Measurements from ENCODE around the gene PASD1.
"Not testable (repeated sequence)": the region's sequence is repeated elsewhere in the genome, so short reads cannot be mapped to it uniquely, and the experiment has no call there.

Gene PASD1

GRCh38 chrX:151552743-151553142 lies 10.7 kb upstream of the PASD1 start:
- FAIRE-seq (no peak), DNase-seq (ENCODE audit: insufficient read length) (no peak)

GRCh38 chrX:151555301-151555700 lies 8.2 kb upstream of the PASD1 start:
- DNase-seq (ENCODE audit: insufficient read length); FAIRE-seq: not testable (repeated sequence)

More at GRCh38 chrX:151552743-151553142, 10.7 kb upstream of the PASD1 start:
- TF ChIP-seq POLR2A (IDR thresholded peaks at IDR 0.05; ENCODE audit: low read depth, low read length) (no peak), POLR2AphosphoS5 (IDR thresholded peaks at IDR 0.05; ENCODE audit: low read depth, low read length) (no peak), TAF1 (IDR thresholded peaks at IDR 0.05; ENCODE audit: borderline replicate concordance, low read depth, low read length) (no peak)

GRCh38 chrX:151562485-151562884 lies 990 bp upstream of the PASD1 start:
- FAIRE-seq; DNase-seq (ENCODE audit: insufficient read length): not testable (repeated sequence)

- FAIRE-seq, result not testable (repeated sequence)
Measured at GRCh38 chrX:151563003-151563402, 472 bp upstream of the PASD1 start.

GRCh38 chrX:151564035-151564434 lies 560 bp downstream of the PASD1 start:
- no peak for FAIRE-seq
- DNase-seq (ENCODE audit: insufficient read length), result no peak
- TF ChIP-seq TAF1 (IDR thresholded peaks at IDR 0.05; ENCODE audit: borderline replicate concordance, low read depth, low read length) (no peak), POLR2A (IDR thresholded peaks at IDR 0.05; ENCODE audit: low read depth, low read length) (no peak), POLR2AphosphoS5 (IDR thresholded peaks at IDR 0.05; ENCODE audit: low read depth, low read length) (no peak)

More at GRCh38 chrX:151563003-151563402, 472 bp upstream of the PASD1 start:
- not testable (repeated sequence) for DNase-seq (ENCODE audit: insufficient read length)

DNA sequence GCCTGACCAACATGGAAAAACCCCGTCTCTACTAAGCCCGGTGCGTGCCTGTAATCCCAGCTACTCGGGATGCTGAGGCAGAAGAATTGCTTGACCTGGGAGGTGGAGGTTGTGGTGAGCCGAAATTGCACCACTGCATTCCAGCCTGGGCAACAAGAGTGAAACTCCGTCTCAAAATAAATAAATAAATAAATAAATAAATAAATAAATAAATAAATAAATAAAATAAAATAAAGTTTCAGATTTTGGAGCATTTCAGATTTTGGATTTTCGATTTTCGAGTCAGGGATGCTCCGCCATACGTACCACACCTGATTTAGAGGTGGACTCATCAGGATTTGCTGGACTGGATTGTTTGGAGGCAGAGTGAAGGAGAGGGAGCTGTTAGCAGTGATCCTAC lies 3.4 kb downstream of the PASD1 start:
- FAIRE-seq; DNase-seq (ENCODE audit: insufficient read length): not testable (repeated sequence)

GRCh38 chrX:151570561-151570960 lies 7.1 kb downstream of the PASD1 start:
- FAIRE-seq (no peak), DNase-seq (ENCODE audit: insufficient read length) (no peak)
- TF ChIP-seq POLR2AphosphoS5 (IDR thresholded peaks at IDR 0.05; ENCODE audit: low read depth, low read length), result no peak
- no peak for TF ChIP-seq TAF1 (IDR thresholded peaks at IDR 0.05; ENCODE audit: borderline replicate concordance, low read depth, low read length)
- TF ChIP-seq POLR2A (IDR thresholded peaks at IDR 0.05; ENCODE audit: low read depth, low read length), result no peak

DNA sequence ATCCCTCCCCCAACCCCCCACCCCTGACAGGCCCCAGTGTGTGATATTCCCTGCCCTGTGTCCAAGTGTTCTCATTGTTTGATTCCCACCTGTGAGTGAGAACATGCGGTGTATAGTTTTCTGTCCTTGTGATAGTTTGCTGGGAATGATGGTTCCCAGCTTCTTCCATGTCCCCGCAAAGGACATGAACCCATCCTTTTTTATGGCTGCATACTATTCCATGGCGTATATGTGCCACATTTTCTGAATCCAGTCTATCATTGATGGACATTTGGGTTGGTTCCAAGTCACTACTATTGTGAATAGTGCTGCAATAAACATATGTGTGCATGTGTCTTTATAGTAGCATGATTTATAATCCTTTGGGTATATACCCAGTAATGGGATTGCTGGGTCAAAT lies 29.9 kb downstream of the PASD1 start:
- not testable (repeated sequence) for DNase-seq (ENCODE audit: insufficient read length); FAIRE-seq

DNA sequence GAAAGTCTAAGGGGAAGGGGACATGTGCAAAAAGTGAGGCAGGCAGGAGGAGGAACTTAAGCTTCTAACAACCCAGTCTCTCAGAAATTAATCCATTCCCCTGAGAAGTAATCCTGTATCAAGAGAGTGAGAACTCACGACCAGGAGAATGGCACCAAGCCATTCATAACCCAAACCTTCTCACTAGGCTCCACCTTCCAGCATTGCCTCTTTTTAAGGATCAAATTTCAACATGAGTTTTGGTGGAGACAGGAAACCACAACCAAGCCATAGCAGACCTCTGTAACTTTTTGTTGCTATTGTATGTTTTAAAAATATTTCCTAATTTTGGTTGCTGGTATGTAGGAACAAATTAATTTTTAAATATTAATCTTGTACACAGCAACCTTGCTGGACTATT lies 32.8 kb downstream of the PASD1 start:
- no peak for FAIRE-seq
- no peak for DNase-seq (ENCODE audit: insufficient read length)

DNA sequence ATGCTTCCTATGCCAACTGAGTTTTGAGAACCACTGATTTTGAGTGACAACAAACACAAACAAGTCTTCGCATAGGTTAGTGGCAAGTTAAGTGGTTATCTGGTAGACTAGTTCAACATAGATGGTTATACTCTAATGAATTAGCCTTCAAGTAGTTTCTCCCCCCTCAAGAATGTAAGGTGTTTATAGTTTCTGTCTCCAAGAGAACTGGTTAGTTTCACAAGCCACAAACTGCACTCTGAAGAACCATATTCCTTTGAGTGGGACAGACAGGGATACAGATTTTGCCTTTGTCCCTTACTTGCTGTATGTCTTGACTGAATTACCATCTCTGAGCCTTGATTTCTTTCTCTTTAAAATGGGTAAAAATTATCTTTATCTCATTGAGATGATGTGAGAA lies 41.5 kb downstream of the PASD1 start:
- FAIRE-seq (no peak), DNase-seq (ENCODE audit: insufficient read length) (no peak)
- TF ChIP-seq POLR2AphosphoS5 (IDR thresholded peaks at IDR 0.05; ENCODE audit: low read depth, low read length) (no peak), TAF1 (IDR thresholded peaks at IDR 0.05; ENCODE audit: borderline replicate concordance, low read depth, low read length) (no peak), POLR2A (IDR thresholded peaks at IDR 0.05; ENCODE audit: low read depth, low read length) (no peak)

More for the DNA sequence above, 32.8 kb downstream of the PASD1 start:
- no peak for TF ChIP-seq POLR2A (IDR thresholded peaks at IDR 0.05; ENCODE audit: low read depth, low read length)
- TF ChIP-seq TAF1 (IDR thresholded peaks at IDR 0.05; ENCODE audit: borderline replicate concordance, low read depth, low read length), result no peak
- no peak for TF ChIP-seq POLR2AphosphoS5 (IDR thresholded peaks at IDR 0.05; ENCODE audit: low read depth, low read length)

DNA sequence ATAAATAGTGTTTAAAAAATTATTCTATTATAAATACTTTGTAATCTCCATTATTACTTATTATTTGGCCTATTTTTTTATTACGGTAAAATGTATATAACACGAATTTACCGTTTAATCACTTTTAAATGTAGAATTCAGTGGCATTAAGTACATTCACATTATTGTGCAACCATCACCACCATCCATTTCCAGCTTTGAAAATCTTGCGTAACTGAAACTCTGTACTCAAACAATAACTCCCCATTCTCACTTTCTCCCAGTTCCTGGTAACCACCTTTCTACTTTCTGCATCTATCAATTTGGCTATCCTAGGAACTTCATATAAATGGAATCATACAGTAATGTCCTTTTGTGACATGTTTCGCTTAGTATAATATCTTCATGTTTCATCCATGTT lies 45.7 kb downstream of the PASD1 start:
- FAIRE-seq, result no peak
- no peak for DNase-seq (ENCODE audit: insufficient read length)
- TF ChIP-seq POLR2AphosphoS5 (IDR thresholded peaks at IDR 0.05; ENCODE audit: low read depth, low read length) (no peak), POLR2A (IDR thresholded peaks at IDR 0.05; ENCODE audit: low read depth, low read length) (no peak), TAF1 (IDR thresholded peaks at IDR 0.05; ENCODE audit: borderline replicate concordance, low read depth, low read length) (no peak)

DNA sequence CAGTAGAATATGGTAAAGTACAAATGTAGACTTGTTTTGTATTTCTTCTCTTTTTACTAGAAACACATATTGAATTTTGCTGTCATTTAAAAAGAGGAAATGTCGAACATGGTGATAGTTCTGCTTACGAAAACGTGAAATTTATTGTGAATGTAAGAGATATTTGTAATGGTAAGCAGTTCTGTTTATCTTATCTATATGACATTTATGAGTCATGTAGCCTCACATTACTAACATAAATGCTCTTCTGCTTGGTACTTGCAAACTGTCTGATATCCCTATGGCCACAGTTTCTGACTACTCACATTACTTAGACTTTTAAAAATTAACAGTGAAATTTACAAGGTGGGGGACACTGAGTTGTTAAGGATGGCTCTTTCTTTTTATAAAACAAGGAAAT lies 57.9 kb downstream of the PASD1 start:
- TF ChIP-seq POLR2A (IDR thresholded peaks at IDR 0.05; ENCODE audit: low read depth, low read length), result no peak
- no peak for TF ChIP-seq POLR2AphosphoS5 (IDR thresholded peaks at IDR 0.05; ENCODE audit: low read depth, low read length)
- TF ChIP-seq TAF1 (IDR thresholded peaks at IDR 0.05; ENCODE audit: borderline replicate concordance, low read depth, low read length), result no peak
- FAIRE-seq, result peak; percentile 27
- no peak for DNase-seq (ENCODE audit: insufficient read length)

- no peak for DNase-seq (ENCODE audit: insufficient read length)
- TF ChIP-seq POLR2AphosphoS5 (IDR thresholded peaks at IDR 0.05; ENCODE audit: low read depth, low read length), result no peak
- no peak for TF ChIP-seq POLR2A (IDR thresholded peaks at IDR 0.05; ENCODE audit: low read depth, low read length)
- TF ChIP-seq TAF1 (IDR thresholded peaks at IDR 0.05; ENCODE audit: borderline replicate concordance, low read depth, low read length), result no peak
- no peak for FAIRE-seq
Measured at GRCh38 chrX:151624677-151625076, 61.2 kb downstream of the PASD1 start.

DNA sequence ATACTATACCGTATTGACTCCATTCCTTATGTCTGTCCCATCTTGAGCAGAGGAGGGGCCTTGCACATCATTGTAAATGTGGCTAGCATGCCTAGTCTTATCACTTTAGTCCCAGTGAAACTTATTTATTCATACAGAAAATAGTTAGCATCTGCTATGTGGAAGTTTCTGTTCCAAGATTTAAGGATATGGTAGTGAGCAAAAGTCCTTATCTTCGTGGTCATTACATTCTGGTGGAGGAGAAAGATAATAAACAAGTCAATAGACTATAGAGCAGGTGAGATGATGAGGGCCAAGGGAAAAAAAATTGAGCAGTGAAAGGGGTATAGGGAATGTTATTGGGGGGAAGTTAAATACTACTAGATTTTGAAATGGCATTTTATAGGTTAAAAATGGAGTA lies 68.3 kb downstream of the PASD1 start:
- FAIRE-seq, result no peak
- no peak for DNase-seq (ENCODE audit: insufficient read length)

More for the DNA sequence above, 68.3 kb downstream of the PASD1 start:
- TF ChIP-seq POLR2A (IDR thresholded peaks at IDR 0.05; ENCODE audit: low read depth, low read length), result no peak
- no peak for TF ChIP-seq TAF1 (IDR thresholded peaks at IDR 0.05; ENCODE audit: borderline replicate concordance, low read depth, low read length)
- TF ChIP-seq POLR2AphosphoS5 (IDR thresholded peaks at IDR 0.05; ENCODE audit: low read depth, low read length), result no peak
